Measurements from ENCODE around the gene TMEM271.
A peak's percentile ranks its signal among the peaks of the same experiment; 100 is the strongest.

The TMEM271 gene

GRCh38 chr4:581181-581580 is 5.1 kb upstream of the TMEM271 start:
- Histone ChIP-seq H3K27me3 (ENCODE audit: insufficient read depth, poor library complexity, severe bottlenecking) (peaks cover 26% of the 10 kb centered on the region), H3K27ac (replicated peaks) (no peak overlapping the region), H3K4me3 (replicated peaks; ENCODE audit: insufficient read depth, low read length) (no peak overlapping the region)
- TF ChIP-seq POLR2AphosphoS5 (IDR thresholded peaks at IDR 0.05; ENCODE audit: low read depth) (no peak), REST (IDR thresholded peaks at IDR 0.05; ENCODE audit: insufficient replicate concordance, low read depth) (no peak), CTCF (IDR thresholded peaks at IDR 0.05; ENCODE audit: insufficient read depth, low read length) (no peak), SPI1 (IDR thresholded peaks at IDR 0.05; ENCODE audit: borderline replicate concordance, low read depth) (no peak), GABPA (IDR thresholded peaks at IDR 0.05; ENCODE audit: low read depth) (no peak)
- no peak for DNase-seq (ENCODE audit: low read depth in 1 of 2, low spot score in 1 of 2)

GRCh38 chr4:579543-580175 is 3.6 kb upstream of the TMEM271 start:
- H3K27ac ChIP-seq (replicated peaks): no peak overlapping the region
- DNase-seq (ENCODE audit: low read depth in 1 of 2, low spot score in 1 of 2): no peak
- H3K27me3 ChIP-seq (ENCODE audit: insufficient read depth, poor library complexity, severe bottlenecking): peaks cover 26% of the 10 kb centered on the region
- H3K4me3 ChIP-seq (replicated peaks; ENCODE audit: insufficient read depth, low read length): no peak overlapping the region
- TF ChIP-seq GABPA (IDR thresholded peaks at IDR 0.05; ENCODE audit: low read depth) (no peak), POLR2AphosphoS5 (IDR thresholded peaks at IDR 0.05; ENCODE audit: low read depth) (no peak), REST (IDR thresholded peaks at IDR 0.05; ENCODE audit: insufficient replicate concordance, low read depth) (no peak), SPI1 (IDR thresholded peaks at IDR 0.05; ENCODE audit: borderline replicate concordance, low read depth) (0 out of 2 replicates have a peak, but pooled peaks have one; percentile 8), CTCF (IDR thresholded peaks at IDR 0.05; ENCODE audit: insufficient read depth, low read length) (no peak)

- no peak for DNase-seq (ENCODE audit: low read depth in 1 of 2, low spot score in 1 of 2)
- Histone ChIP-seq H3K4me3 (replicated peaks; ENCODE audit: insufficient read depth, low read length) (no peak overlapping the region), H3K27me3 (ENCODE audit: insufficient read depth, poor library complexity, severe bottlenecking) (peaks cover 32% of the 10 kb centered on the region), H3K27ac (replicated peaks) (no peak overlapping the region)
- TF ChIP-seq GABPA (IDR thresholded peaks at IDR 0.05; ENCODE audit: low read depth) (no peak), POLR2AphosphoS5 (IDR thresholded peaks at IDR 0.05; ENCODE audit: low read depth) (no peak), SPI1 (IDR thresholded peaks at IDR 0.05; ENCODE audit: borderline replicate concordance, low read depth) (no peak), CTCF (IDR thresholded peaks at IDR 0.05; ENCODE audit: insufficient read depth, low read length) (no peak), REST (IDR thresholded peaks at IDR 0.05; ENCODE audit: insufficient replicate concordance, low read depth) (no peak)
Measured at GRCh38 chr4:578451-579443, 2.7 kb upstream of the TMEM271 start.

Data from HL-60 (cell line).